Embryonic facial prominence (tissue), 1 donor: Measurements from ENCODE around the gene CCDC63.
"Not testable (repeated sequence)": the region's sequence is repeated elsewhere in the genome, so short reads cannot be mapped to it uniquely, and the experiment has no call there.

Experiments used
- DNase-seq: peaks from one replicate; pipeline ENCODE4 v3.0.0-alpha.2; 2016; ENCODE audit errors: extremely low spot score

CCDC63 gene

GRCh38 chr12:110923192-110923591 is 76.4 kb downstream of the CCDC63 start:
- no peak for DNase-seq

DNA sequence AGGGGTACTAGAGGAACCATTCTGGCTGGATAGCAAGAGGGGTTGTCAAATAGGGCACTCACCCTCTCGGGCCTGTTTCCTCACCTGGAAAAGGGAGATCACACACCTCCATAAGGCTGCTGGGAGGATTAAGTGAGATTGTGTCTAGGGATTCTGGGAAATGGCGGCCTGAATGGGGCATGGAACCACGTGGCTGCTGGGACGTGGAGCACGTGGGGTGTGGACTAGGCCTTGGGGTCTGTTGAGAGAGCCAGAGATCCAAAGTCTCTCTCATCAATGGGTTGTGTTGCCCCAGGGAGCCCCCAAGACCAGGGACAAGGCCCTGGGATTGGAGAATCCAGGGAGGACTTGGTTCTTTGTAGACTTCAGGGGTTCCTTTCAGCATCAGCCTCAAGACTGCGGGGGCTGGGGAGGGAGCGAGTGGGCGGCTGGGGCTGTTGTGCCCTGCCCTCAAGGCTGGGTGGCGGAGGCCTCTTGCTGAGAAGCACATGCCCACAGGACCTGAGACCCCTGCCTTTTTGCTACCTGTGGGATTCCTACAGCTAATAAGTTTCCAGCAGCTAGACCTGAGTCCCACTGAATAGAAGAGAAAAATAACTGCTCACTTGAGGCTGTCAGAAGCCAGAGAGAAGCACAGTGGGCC is 77.0 kb downstream of the CCDC63 start:
- DNase-seq, result no peak

DNA sequence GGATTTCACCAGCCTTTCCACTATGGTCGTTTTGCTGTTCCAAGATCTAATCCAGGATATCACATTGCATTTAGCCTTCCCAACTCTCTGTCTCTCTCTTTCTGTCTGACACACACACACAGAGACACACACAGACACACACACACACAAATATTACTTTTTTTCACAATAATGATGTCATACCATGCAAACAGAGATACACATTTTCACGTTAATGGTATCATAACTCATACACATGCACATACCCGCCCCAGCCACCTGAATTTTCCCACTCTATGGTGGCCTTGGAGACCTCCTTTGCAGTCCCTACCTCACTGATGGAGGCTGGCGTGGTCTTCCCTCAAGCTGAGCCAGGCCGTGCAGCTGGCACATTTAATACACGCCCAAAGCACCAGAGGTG is 80.8 kb downstream of the CCDC63 start:
- no peak for DNase-seq

DNA sequence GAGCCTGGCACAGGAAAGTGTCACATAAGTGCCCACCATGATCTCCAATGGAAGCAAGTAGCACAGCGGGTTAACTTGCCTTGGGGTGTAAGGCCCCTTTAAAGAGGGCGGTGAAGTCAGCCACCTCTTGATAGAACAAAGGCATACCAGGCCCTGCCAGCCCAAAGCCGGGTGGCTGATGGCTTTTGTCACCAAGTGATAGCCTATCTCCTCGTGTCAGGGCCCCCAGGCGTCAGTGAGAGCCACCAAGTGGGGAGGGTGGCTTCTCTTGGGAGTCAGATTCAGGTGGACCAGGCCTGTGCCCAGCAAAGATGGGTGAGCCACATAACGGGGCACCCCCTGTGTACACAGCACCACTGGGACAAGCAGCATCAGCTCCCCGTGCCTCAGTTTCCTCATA is 81.9 kb downstream of the CCDC63 start:
- no peak for DNase-seq

DNA sequence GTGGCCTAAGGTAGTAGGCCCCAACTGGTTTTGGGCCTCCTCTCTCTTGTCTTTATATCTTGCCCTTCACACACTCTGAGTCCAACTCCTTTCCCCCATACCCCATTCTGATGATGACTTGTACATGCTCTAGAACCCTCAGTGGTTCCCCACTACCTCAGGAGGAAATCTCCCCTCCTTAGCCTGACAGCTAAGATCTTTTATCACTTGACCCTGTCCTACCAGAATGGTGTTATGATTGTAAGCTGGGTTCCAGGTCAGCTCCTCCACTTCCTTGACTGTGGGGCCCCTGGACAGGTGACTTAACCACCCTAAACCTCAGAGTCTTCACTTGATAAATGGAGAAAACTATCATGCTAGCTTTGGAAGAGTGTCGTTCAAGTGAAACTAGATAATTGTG is 83.0 kb downstream of the CCDC63 start:
- no peak for DNase-seq

DNA sequence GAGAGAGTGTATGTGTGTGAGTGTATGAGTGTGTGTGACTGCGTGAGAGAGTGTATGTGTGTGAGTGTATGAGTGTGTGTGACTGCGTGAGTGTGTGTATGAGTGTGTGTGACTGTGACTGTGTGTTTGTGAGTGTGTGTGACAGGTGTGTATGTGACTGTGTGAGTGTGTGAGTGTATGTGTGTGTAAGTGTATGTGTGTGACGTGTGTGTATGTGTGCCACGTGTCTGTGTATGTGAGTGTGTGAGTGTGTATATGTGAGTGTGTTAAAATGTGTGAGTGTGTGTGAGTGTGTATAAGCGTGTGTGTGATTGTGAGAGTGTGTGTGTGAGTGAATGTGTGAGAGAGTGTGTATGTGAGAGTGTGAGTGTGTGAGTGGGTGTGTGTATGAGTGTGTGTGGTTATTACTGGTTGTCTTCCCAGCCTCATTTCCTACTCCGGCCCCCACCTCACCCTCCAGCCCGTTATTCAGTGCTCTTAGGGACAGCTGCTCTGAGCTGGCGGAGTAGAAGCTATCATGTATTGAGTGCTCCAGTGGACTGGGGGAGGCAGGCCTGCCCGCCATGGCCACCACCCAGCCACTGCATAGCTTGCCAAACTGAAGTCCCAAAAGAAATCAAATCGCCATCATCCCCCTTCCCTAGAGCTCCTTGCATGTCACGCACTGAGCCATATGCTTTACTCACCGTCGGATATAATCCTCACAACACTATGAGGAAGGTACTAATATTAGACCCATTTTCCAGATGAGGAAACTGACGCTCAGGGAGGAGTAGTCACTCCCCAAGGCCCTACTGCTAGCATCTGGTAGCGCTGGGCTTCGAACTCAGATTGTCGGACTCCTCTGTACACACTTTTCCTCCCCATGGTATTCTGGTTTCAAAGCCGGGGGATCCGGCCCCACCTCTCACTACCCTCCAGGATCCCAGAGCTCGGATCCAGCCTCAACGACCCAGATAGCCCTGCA is 83.8 kb downstream of the CCDC63 start:
- no peak for DNase-seq

- no peak for DNase-seq
Observed at GRCh38 chr12:110931315-110931728, 84.5 kb downstream of the CCDC63 start.

DNA sequence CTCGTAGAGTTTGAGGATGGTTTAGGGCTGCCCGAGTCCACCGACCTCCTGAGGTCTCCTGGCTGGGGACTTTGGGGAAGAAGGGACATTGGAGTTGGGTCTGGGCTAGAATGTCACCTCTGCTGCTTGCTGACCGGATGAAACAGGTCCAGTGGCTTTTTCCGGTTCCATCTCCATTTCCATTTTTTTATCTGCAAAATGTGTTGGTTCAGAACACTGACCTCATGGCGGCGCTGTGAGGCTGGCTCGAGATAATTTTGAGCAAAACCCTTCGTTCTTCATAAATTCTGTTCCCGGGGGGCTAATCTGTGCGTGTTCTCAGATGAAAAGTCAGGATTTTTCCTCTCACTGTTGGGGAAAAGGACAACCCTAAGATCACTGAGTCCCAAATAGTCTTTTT is 85.3 kb downstream of the CCDC63 start:
- no peak for DNase-seq

DNA sequence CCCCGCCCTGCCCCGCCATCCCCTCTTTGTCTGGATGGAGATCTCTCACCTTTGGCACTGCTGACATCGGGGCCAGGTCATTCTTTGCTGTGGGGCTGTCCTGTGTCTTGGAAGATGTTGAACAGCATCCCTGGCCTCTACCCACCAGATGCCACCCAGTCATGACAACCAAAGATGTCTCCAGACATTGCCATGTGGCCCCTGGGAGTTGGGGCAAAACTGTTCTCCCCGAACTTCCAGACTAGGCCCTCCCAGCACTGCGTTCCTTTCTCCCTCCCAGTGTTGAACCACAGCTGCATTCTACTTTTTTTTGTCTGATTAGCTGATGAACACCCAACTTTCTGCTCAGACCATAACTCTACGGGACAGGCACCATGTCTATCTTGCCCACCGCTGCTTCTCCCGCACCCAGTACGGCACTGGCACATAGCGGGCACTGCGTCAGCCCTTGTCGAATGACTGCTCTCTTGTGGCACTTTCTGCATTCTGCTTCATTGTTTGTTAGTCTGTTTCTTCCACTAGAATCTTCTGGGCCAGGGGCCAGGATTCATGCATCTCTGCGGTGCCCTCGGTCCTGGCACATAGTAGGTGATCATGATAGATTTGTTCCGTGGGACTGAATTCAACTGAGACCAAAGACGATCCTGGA is 86.7 kb downstream of the CCDC63 start:
- DNase-seq, result no peak

DNA sequence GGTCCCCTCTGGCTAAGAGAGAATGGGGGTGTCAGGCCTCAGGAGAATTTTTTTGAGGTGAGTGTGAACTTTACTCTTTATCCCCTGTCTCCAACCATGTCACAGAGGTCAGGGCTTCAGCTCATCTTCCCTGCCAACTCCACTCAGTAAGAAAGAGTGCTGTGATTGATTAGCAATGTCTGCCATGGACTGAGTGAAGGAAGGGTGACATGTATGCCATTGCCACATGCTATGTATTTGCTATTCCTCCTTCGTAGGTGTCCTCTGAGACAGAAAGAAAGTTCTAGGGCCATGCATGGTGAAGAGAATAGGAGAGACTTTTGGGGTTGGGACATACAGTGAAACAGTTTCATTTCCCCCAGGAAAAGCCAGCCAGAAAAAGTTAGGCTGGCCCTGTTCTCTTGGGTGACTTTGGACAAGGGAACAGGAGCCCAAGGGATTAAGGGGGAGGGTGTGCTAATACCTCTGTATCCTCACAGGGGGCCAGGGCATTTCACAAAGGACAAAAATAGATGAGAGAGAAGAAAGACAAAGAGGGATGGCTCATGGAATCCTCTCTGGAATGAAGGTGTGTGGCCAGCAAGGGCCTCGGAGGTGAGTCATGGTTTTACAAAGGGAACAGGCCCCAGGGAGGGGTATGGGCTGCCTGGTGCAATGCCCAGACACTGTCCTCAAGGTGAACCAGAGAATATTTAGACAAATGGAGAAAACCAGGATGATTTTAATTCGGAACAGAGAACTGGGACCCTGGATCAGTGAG is 87.5 kb downstream of the CCDC63 start:
- no peak for DNase-seq

DNA sequence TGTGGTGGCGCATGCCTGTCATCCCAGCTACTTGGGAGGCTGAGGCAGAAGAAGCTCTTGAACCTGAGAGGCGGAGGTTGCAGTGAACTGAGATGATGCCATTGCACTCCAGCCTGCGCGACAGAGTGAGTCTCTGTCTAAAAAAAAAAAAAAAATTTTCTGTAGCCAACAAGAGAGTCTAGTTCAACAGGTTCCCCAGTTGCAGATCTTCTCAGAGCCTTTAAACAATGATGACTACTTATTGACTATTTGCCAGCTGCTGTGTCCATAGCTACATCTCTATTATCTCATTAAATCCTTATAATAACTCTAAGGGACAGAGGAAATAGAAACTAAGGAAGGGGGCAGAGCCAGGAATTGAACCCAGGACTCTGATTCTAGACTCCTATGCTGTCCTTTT is 88.8 kb downstream of the CCDC63 start:
- DNase-seq, result no peak

DNA sequence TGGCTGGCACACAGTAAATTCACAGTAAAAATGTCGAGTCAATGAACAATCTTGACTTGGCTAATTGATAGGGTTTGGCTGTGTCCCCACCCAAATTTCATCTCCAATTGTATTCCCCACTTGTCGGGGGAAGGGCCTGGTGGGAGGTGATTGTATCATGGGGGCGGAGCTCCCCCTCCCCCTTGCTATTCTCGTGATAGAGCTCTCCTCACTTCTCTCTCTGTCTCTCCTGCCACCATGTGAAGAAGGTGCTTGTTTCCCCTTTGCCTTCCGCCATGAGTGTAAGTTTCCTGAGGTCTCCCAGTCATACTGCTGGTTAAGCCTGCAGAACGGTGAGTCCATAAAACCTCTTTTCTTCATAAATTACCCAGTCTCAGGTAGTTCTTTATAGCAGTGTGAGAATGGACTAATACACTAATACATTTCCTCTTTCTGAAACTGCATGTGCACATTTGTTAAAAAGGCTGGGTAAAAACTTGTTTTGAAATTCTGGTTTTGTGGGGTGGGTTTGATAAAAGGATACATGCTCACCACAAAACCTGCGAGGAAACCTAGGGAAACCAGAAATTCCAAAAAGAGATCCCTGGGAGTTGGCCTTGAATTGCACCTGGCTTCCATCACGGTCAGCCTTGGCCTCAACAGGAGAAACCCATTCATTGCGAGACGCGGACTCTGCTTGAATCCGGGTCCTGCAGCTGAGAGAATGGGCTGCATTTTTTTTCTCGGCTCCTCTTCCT is 89.7 kb downstream of the CCDC63 start:
- DNase-seq, result no peak

DNA sequence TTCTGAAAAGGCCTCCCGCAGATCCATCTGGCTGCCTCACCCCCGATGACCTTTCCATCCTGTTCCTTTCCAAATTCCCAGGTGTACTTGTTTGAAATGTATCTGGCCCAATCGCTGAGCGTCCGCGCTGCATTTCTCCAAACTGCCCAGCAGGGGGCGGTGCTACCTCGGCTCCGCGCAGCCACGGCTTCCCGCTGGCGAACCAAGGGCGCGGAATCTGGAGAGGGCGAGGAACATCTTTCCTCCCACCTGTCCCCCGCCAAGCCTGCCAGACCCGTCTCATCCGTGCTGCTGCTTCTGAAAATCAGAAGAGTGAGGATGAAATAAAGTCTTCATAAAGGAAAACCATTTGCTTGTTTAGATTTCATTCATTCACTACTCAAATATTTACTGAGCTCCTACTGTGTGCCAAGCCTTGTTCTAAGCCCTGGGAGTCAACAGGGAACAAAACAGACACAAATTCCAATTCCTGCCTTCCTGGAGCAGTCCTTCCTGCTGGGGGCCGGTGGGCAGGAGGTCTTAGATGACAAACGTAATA is 90.4 kb downstream of the CCDC63 start:
- no peak for DNase-seq

DNA sequence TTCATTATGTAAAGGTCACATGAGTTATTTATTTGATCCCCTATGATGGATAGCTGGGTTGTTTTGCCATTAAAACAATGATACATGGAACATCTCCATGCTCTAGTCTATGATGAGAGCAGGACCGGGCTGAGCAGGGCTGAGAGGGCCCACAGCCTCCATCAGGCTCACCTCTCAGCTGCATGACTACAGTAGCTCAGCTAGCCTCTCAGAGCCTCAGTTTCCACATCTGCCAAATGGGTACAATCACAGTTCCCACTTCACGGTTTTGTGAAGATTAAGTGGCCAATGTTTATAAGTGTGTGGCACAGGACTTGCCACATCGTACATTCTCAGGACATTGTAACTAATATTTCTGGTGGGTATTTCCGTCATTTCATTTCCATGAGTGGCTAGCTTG is 93.5 kb downstream of the CCDC63 start:
- DNase-seq, result no peak

GRCh38 chr12:110940933-110941332 is 94.1 kb downstream of the CCDC63 start:
- no peak for DNase-seq

GRCh38 chr12:110941391-110941790 is 94.6 kb downstream of the CCDC63 start:
- no peak for DNase-seq

- DNase-seq, result no peak
Observed at GRCh38 chr12:110943373-110943772, 96.6 kb downstream of the CCDC63 start.

- DNase-seq, result no peak
Observed at GRCh38 chr12:110948041-110948440, 101.3 kb downstream of the CCDC63 start.

DNA sequence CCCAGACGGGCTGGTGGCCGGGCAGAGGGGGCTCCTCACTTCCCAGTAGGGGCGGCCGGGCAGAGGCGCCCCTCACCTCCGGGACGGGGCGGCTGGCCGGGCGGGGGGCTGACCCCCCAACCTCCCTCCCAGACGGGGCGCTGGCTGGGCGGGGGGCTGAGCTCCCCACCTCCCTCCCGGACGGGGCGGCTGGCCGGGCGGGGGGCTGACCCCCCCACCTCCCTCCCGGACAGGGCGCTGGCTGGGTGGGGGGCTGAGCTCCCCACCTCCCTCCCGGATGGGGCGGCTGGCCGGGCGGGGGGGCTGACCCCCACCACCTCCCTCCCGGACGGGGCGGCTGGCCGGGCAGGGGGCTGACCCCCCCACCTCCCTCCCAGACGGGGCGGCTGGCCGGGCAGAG is 103.7 kb downstream of the CCDC63 start:
- DNase-seq, result not testable (repeated sequence)

GRCh38 chr12:110950867-110951266 is 104.1 kb downstream of the CCDC63 start:
- DNase-seq, result not testable (repeated sequence)
